Endothelial cell of umbilical vein (primary cell): Measurements from ENCODE around the gene PPP1R13B. TPM values are rescaled to one million over a fixed set of nuclear protein-coding genes. Genes with fewer than 3 reads are reported as not detected.

Source experiments
- BruUV-seq: library from RNA; stranded (reverse); fragments of 400-500 nt; replicated peaks from 2 replicates; lab custom pipeline; 2021; lab: Mats Ljungman, UMichigan
- CTCF ChIA-PET: fragments of 300-600, 350-600 bp; sonication (Branson Sonifier 250); formaldehyde crosslinking; loops from one replicate; lab custom pipeline; 2021; ENCODE audit warnings: antibody characterized with exemption, inconsistent platforms; lab: Charles Lee
- POLR2A ChIA-PET: fragments of 300-600, 350-600 bp; sonication (Branson Sonifier 250); formaldehyde crosslinking; loops from one replicate; lab custom pipeline; 2021; ENCODE audit warnings: antibody characterized with exemption, inconsistent platforms; lab: Charles Lee
- DNase-seq: peaks from one replicate; pipeline ENCODE4 v3.0.0-alpha.2; 2011; ENCODE audit warnings: low read depth, low spot score
- FAIRE-seq: peaks from 2 replicates; lab custom pipeline; 2011; peaks lifted over from hg19 to GRCh38; lab: Jason Lieb, UNC
- H2AFZ ChIP-seq: 2 replicates; pipeline ENCODE4 v1.6.0; 2012; ENCODE audit warnings: low read depth, low read length, control low read depth, inconsistent platforms
- H3K27ac ChIP-seq: 2 replicates; pipeline ENCODE4 v1.5.1; 2011; ENCODE audit warnings: low read depth, mild to moderate bottlenecking, control low read depth, low read length, moderate library complexity; ENCODE audit not compliant: insufficient read depth
- H3K27me3 ChIP-seq, 2 experiments: 2 replicates each; pipeline versions ENCODE4 v1.6.0 to v1.6.1; 2011; ENCODE audit warnings: low read length in 2 of 2, mixed read lengths in 1 of 2; ENCODE audit not compliant: control insufficient read depth in 2 of 2, insufficient read depth in 2 of 2
- H3K36me3 ChIP-seq, 2 experiments: 2 replicates in 1 of 2; 3 replicates in 1 of 2; pipeline ENCODE4 v1.5.1; 2011; ENCODE audit warnings: low read length in 2 of 2, mild to moderate bottlenecking in 1 of 2, moderate library complexity in 1 of 2; ENCODE audit not compliant: control insufficient read depth in 2 of 2, insufficient read depth in 2 of 2; ENCODE audit errors: extremely low read depth in 1 of 2
- H3K4me1 ChIP-seq: 3 replicates; pipeline ENCODE4 v1.5.1; 2011; ENCODE audit warnings: mild to moderate bottlenecking, low read length; ENCODE audit not compliant: control insufficient read depth, insufficient read depth; ENCODE audit errors: extremely low read depth
- H3K4me2 ChIP-seq: 2 replicates; pipeline ENCODE4 v1.6.1; 2011; ENCODE audit warnings: low read length, control low read depth, mixed read lengths; ENCODE audit not compliant: insufficient read depth
- H3K4me3 ChIP-seq, 3 experiments: fragments of 200-600 bp in 1 of 3; sonication (generic), shearing (Covaris generic) in 1 of 3; replicated peaks in 1 of 3; 2 replicates each; pipeline ENCODE4 v1.5.1; 2011 to 2016; ENCODE audit warnings: control low read depth in 3 of 3, low read length in 3 of 3, mild to moderate bottlenecking in 2 of 3, inconsistent platforms in 1 of 3, low read depth in 1 of 3, moderate library complexity in 1 of 3; ENCODE audit not compliant: insufficient read depth in 1 of 3
- H3K79me2 ChIP-seq: 2 replicates; pipeline ENCODE4 v1.6.0; 2012; ENCODE audit warnings: low read length, inconsistent platforms; ENCODE audit not compliant: control insufficient read depth, insufficient read depth
- H3K9ac ChIP-seq: replicated peaks from 2 replicates; pipeline ENCODE3; 2011; ENCODE audit warnings: low read length, control low read depth; ENCODE audit not compliant: insufficient read depth; ENCODE audit errors: extremely low read depth
- H3K9me1 ChIP-seq: replicated peaks from 3 replicates; pipeline ENCODE4 v1.6.0; 2011; ENCODE audit warnings: mild to moderate bottlenecking, low read length; ENCODE audit not compliant: control insufficient read depth, insufficient read depth; ENCODE audit errors: extremely low read depth
- H3K9me3 ChIP-seq: replicated peaks from 2 replicates; pipeline ENCODE4 v1.5.1; 2012; ENCODE audit warnings: low read length, inconsistent platforms; ENCODE audit not compliant: control insufficient read depth, insufficient read depth
- H4K20me1 ChIP-seq: replicated peaks from 2 replicates; pipeline ENCODE3; 2011; ENCODE audit warnings: mild to moderate bottlenecking, low read length; ENCODE audit not compliant: control insufficient read depth, insufficient read depth; ENCODE audit errors: extremely low read depth
- EZH2 ChIP-seq: IDR thresholded peaks from 2 replicates; pipeline ENCODE4 v1.6.1; 2012; ENCODE audit warnings: borderline replicate concordance, low read depth, mild to moderate bottlenecking, moderate library complexity, low read length, inconsistent platforms; ENCODE audit not compliant: severe bottlenecking
- FOS ChIP-seq: IDR thresholded peaks from 2 replicates; pipeline ENCODE4 v1.6.1; 2011; ENCODE audit warnings: mild to moderate bottlenecking, low read length, moderate library complexity, borderline replicate concordance; ENCODE audit not compliant: insufficient read depth
- GATA2 ChIP-seq: IDR thresholded peaks from 2 replicates; pipeline ENCODE4 v1.7.0; 2011; ENCODE audit warnings: low read depth, mild to moderate bottlenecking, moderate library complexity, mixed read lengths, low read length; ENCODE audit not compliant: insufficient read length, insufficient read depth
- JUN ChIP-seq: IDR thresholded peaks from 2 replicates; pipeline ENCODE4 v1.6.1; 2011; ENCODE audit warnings: borderline replicate concordance, low read depth; ENCODE audit not compliant: insufficient read length, insufficient read depth
- MYC ChIP-seq: IDR thresholded peaks from one replicate; pipeline ENCODE4 v1.6.1; 2011; ENCODE audit warnings: mild to moderate bottlenecking, low read depth, low read length
- POLR2A ChIP-seq: IDR thresholded peaks from 2 replicates; pipeline ENCODE4 v1.6.1; 2012; ENCODE audit warnings: low read depth, mild to moderate bottlenecking, control low read depth, low read length
- POLR2AphosphoS5 ChIP-seq: IDR thresholded peaks from 2 replicates; pipeline ENCODE4 v1.6.1; 2012; ENCODE audit warnings: low read depth, mild to moderate bottlenecking, control low read depth, low read length, moderate library complexity; ENCODE audit not compliant: insufficient read depth
- dilution Hi-C: fragments of 300-500 bp; cut with MboI; formaldehyde crosslinking; loops from one replicate; pipeline ENCODE4 v1.15.0; 2019; ENCODE audit warnings: low sequenced_read_pairs; ENCODE audit not compliant: extremely low pct_ligation_motif_present
- intact Hi-C: fragments of 100-400 bp; cut with micrococcal nuclease; formaldehyde crosslinking; loops from one replicate; pipeline ENCODE4 v1.10.0; 2022
- polyA plus RNA-seq, 4 experiments: library from polyadenylated mRNA; depleted of rRNA in 3 of 4; stranded (reverse) in 3 of 4; unstranded in 1 of 4; fragments of >200 nt; gene quantifications; 2 replicates each; pipeline versions ENCODE4 v1.2.1 to v1.2.3, GENCODE V29; 2011 to 2012; ENCODE audit warnings: missing spikeins in 1 of 4
- total RNA-seq: library from RNA; stranded (reverse); gene quantifications from 2 replicates; pipeline ENCODE4 v1.2.3, GENCODE V29; 2021
- TF ChIP-seq, protein P1 (sequence below): IDR thresholded peaks from 2 replicates; pipeline ENCODE4 v1.6.1; 2011; ENCODE audit not compliant: insufficient read depth, insufficient read length
- TF ChIP-seq, protein P2 (sequence below), 2 donors: IDR thresholded peaks; 1 replicate in 1 of 2; 2 replicates in 1 of 2; pipeline ENCODE4 v1.5.1; 2011; ENCODE audit warnings: low read length in 2 of 2, mild to moderate bottlenecking in 2 of 2, moderate library complexity in 2 of 2, control low read depth in 1 of 2, inconsistent platforms in 1 of 2, low read depth in 1 of 2; ENCODE audit not compliant: insufficient read depth in 1 of 2; ENCODE audit errors: extremely low read depth in 1 of 2

The PPP1R13B gene
- total and polyA plus RNA-seq, 2 donors (not counting 3 experiments of a cell fraction or from before 2014, with no cell fraction given): 10.0 to 30.0 TPM

DNA sequence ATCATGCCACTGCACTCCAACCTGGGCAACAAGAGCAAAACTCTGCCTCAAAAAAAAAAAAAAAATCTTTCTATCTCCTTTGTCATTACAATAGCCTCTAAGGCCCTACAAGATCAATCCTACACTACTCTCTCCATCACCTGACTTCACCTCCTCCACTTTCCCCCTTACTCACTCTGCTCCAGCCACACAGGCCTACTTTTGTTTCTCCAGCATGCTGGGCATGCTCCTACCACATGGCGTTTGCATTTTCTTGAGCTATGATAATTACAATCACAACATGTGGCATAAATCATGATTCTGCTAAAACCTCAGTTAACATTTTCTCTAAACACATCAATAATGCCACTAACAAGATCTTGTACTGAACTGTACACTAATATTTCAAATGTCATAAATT lies 7.8 kb downstream of the PPP1R13B start:
- CTCF ChIA-PET: interaction anchor here (0.6 to 1.8 kb wide), 3 partner anchors 14 to 116 kb away, joined by 3 to 7 read pairs (median 3); no protein-coding TSS in a partner anchor
- no TSS peak for BruUV-seq

DNA sequence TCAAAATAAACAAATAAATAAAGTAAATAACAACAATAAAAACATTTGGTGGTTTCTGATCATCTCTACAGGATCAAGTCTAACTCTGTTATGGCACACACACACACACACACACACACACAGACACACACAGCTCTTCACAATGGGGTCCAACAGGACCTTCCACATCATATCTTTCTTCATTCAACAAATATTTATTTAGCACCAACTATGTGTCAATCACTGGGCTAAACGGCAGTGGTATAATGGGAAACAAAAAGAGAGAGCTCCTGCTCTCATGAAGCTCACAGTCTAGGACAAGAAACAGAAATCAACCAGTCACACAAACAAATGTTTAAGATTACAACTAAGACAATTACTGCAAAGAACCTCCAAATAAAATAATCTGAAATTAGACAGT lies 9.3 kb downstream of the PPP1R13B start:
- Histone ChIP-seq H3K79me2 (peaks cover 29% of the 10 kb centered on the region), H3K4me1 (peaks cover 9% of the 10 kb centered on the region), H3K4me3 (no peak overlapping the region), H2AFZ (no peak overlapping the region), H3K27me3 (no peaks in the 10 kb centered on the region), H4K20me1 (peaks cover 5% of the 10 kb centered on the region), H3K9me3 (no peaks in the 10 kb centered on the region), H3K36me3 (no peaks in the 10 kb centered on the region), H3K4me2 (no peak overlapping the region), H3K9me1 (no peaks in the 10 kb centered on the region), H3K27ac (no peak overlapping the region), H3K9ac (no peak overlapping the region)
- TF ChIP-seq EZH2 (no peak), POLR2A (no peak), GATA2 (no peak), MYC (no peak), JUN (no peak), FOS (no peak), POLR2AphosphoS5 (no peak)
- TF ChIP-seq, protein P1, sequence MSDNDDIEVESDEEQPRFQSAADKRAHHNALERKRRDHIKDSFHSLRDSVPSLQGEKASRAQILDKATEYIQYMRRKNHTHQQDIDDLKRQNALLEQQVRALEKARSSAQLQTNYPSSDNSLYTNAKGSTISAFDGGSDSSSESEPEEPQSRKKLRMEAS: no peak
- TF ChIP-seq, protein P2, sequence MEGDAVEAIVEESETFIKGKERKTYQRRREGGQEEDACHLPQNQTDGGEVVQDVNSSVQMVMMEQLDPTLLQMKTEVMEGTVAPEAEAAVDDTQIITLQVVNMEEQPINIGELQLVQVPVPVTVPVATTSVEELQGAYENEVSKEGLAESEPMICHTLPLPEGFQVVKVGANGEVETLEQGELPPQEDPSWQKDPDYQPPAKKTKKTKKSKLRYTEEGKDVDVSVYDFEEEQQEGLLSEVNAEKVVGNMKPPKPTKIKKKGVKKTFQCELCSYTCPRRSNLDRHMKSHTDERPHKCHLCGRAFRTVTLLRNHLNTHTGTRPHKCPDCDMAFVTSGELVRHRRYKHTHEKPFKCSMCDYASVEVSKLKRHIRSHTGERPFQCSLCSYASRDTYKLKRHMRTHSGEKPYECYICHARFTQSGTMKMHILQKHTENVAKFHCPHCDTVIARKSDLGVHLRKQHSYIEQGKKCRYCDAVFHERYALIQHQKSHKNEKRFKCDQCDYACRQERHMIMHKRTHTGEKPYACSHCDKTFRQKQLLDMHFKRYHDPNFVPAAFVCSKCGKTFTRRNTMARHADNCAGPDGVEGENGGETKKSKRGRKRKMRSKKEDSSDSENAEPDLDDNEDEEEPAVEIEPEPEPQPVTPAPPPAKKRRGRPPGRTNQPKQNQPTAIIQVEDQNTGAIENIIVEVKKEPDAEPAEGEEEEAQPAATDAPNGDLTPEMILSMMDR (IDR thresholded peaks at IDR 0.05; ENCODE audit: extremely low read depth in 1 of 2, insufficient read depth in 1 of 2, low read depth in 1 of 2, low read length in 2 of 2): no peak
- no TSS peak for BruUV-seq
- intact Hi-C loops: no loop called here
- POLR2A ChIA-PET: no interaction called here
- DNase-seq (no peak), FAIRE-seq (no peak)
- CTCF ChIA-PET: interaction anchor here (1.3 to 1.6 kb wide), 3 partner anchors 10 to 72 kb away, joined by 4 to 5 read pairs (median 5); no protein-coding TSS in a partner anchor
- dilution Hi-C loops: no loop called here

More for the DNA sequence above, 7.8 kb downstream of the PPP1R13B start:
- peaks cover 5% of the 10 kb centered on the region for H4K20me1 ChIP-seq
- no peaks in the 10 kb centered on the region for H3K27me3 ChIP-seq
- H3K9me3 ChIP-seq: no peaks in the 10 kb centered on the region
- no peak overlapping the region for H3K4me2 ChIP-seq
- POLR2A ChIA-PET: no interaction called here
- no peaks in the 10 kb centered on the region for H3K9me1 ChIP-seq
- DNase-seq (no peak), FAIRE-seq (no peak)
- peaks cover 26% of the 10 kb centered on the region for H3K79me2 ChIP-seq
- intact Hi-C loops: no loop called here
- dilution Hi-C loops: no loop called here
- TF ChIP-seq GATA2 (no peak), MYC (no peak), POLR2A (no peak), POLR2AphosphoS5 (no peak)
- H3K27ac ChIP-seq: no peak overlapping the region
- no peak overlapping the region for H3K4me3 ChIP-seq
- H2AFZ ChIP-seq: no peak overlapping the region
- H3K9ac ChIP-seq: no peak overlapping the region
- peaks cover 9% of the 10 kb centered on the region for H3K4me1 ChIP-seq
- no peaks in the 10 kb centered on the region for H3K36me3 ChIP-seq
